HL-60 (cell line): Measurements from ENCODE around the gene ARMC10.

Experiments
- POLR2AphosphoS5 ChIP-seq: IDR thresholded peaks from 2 replicates; pipeline ENCODE4 v1.6.1; 2012; ENCODE audit warnings: low read depth
- REST ChIP-seq: IDR thresholded peaks from 2 replicates; pipeline ENCODE4 v1.6.1; 2012; ENCODE audit warnings: low read depth; ENCODE audit not compliant: insufficient replicate concordance
- TF ChIP-seq, protein P1 (sequence below): IDR thresholded peaks from one replicate; pipeline ENCODE4 v1.5.1; 2011; ENCODE audit warnings: low read length, control low read depth, inconsistent platforms; ENCODE audit not compliant: insufficient read depth

DNA sequence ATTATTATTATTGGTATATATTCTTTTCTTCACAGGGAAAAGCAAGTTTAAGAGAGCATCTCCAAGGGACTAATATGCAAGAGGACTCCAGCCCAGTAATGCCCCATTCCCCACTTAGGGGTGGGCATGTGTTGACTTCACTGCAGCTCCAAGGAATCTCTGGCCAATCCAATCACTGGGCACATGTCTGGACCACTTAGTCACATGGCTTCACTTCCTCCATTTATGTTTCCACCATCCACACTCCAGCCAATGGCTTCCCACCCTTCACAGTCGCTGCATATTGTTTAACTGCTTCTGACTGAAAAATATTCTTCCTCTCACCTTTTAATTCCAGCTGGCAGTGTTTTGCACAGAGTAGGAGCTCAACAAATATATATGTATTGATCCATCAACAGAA, 43.9 kb upstream of the ARMC10 start:
- TF ChIP-seq REST (no peak), POLR2AphosphoS5 (no peak)
- TF ChIP-seq, protein P1, sequence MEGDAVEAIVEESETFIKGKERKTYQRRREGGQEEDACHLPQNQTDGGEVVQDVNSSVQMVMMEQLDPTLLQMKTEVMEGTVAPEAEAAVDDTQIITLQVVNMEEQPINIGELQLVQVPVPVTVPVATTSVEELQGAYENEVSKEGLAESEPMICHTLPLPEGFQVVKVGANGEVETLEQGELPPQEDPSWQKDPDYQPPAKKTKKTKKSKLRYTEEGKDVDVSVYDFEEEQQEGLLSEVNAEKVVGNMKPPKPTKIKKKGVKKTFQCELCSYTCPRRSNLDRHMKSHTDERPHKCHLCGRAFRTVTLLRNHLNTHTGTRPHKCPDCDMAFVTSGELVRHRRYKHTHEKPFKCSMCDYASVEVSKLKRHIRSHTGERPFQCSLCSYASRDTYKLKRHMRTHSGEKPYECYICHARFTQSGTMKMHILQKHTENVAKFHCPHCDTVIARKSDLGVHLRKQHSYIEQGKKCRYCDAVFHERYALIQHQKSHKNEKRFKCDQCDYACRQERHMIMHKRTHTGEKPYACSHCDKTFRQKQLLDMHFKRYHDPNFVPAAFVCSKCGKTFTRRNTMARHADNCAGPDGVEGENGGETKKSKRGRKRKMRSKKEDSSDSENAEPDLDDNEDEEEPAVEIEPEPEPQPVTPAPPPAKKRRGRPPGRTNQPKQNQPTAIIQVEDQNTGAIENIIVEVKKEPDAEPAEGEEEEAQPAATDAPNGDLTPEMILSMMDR: no peak
